ENCODE measurements around the gene BARX1.

The BARX1 gene

DNA sequence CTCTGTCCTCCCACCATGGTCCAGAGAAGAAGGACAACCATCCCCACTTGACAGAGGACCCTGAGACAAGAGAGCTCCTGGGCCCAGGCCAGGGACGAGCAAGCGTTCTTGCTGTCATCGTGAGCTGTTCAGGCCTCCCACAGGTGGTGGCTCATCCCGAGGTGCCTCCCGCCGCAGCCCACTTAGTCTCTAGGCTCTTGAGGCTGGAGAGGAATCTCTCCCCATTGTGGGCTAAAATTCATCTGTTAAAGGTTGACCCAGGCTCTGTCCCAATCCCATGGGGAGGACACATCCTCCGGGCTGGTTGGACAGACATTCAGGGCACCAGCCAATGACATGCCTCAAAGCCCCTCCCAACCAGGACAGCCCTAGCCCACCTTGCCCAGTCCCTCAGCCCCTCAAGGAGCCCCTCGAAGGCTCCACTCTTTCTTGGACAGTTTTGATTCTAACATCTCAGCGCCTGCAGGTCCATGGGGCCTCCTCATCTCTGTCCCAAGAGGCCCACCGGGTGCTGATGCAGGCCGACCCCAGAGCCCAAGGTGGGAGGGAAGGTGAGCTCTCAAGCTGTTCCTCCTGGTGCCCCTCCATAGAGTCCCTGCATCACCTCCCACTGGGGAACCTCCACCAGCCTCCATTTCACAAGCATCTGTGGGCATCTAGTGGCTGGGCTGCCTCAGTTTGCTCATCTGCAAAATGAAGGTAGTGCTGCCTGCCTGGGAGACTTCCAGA, 52.9 kb downstream of the BARX1 start:
- DNase-seq (ENCODE audit: low read depth) = no peak
- TF ChIP-seq, protein P1, sequence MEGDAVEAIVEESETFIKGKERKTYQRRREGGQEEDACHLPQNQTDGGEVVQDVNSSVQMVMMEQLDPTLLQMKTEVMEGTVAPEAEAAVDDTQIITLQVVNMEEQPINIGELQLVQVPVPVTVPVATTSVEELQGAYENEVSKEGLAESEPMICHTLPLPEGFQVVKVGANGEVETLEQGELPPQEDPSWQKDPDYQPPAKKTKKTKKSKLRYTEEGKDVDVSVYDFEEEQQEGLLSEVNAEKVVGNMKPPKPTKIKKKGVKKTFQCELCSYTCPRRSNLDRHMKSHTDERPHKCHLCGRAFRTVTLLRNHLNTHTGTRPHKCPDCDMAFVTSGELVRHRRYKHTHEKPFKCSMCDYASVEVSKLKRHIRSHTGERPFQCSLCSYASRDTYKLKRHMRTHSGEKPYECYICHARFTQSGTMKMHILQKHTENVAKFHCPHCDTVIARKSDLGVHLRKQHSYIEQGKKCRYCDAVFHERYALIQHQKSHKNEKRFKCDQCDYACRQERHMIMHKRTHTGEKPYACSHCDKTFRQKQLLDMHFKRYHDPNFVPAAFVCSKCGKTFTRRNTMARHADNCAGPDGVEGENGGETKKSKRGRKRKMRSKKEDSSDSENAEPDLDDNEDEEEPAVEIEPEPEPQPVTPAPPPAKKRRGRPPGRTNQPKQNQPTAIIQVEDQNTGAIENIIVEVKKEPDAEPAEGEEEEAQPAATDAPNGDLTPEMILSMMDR (conservative IDR thresholded peaks at IDR 0.05; ENCODE audit: low read length) = no peak
- no peak overlapping the region for H3K4me3 ChIP-seq (ENCODE audit: low read length)
